GM12874 (cell line): Measurements from ENCODE around the gene SELENOM.

ENCODE experiments used
- CTCF ChIP-seq: IDR thresholded peaks from 2 replicates; pipeline ENCODE4 v1.5.1; 2011; ENCODE audit warnings: low read depth, mild to moderate bottlenecking, control low read depth, low read length, moderate library complexity; ENCODE audit not compliant: insufficient read depth

The SELENOM gene

GRCh38 chr22:31094021-31094551 lies 13.3 kb downstream of the SELENOM start:
- no peak for TF ChIP-seq CTCF

GRCh38 chr22:31093086-31093850 lies 14.1 kb downstream of the SELENOM start:
- no peak for TF ChIP-seq CTCF

- no peak for TF ChIP-seq CTCF
Measured at GRCh38 chr22:31092161-31092560, 15.2 kb downstream of the SELENOM start.

GRCh38 chr22:31091106-31091975 lies 16.0 kb downstream of the SELENOM start:
- TF ChIP-seq CTCF: no peak

GRCh38 chr22:31090217-31091085 lies 16.9 kb downstream of the SELENOM start:
- no peak for TF ChIP-seq CTCF

- peak; percentile 93 for TF ChIP-seq CTCF
Measured at GRCh38 chr22:31089160-31090100, 17.9 kb downstream of the SELENOM start.
